ENCODE results near the gene SH3BP1. TPM values are rescaled to one million over a fixed set of nuclear protein-coding genes. Genes with fewer than 3 reads are reported as not detected.

SH3BP1 gene
- total and polyA plus RNA-seq, 2 of the 13 experiments (the other 11 are each of a cell fraction or from before 2014, with no cell fraction given), result 8.4 to 18.5 TPM

DNA sequence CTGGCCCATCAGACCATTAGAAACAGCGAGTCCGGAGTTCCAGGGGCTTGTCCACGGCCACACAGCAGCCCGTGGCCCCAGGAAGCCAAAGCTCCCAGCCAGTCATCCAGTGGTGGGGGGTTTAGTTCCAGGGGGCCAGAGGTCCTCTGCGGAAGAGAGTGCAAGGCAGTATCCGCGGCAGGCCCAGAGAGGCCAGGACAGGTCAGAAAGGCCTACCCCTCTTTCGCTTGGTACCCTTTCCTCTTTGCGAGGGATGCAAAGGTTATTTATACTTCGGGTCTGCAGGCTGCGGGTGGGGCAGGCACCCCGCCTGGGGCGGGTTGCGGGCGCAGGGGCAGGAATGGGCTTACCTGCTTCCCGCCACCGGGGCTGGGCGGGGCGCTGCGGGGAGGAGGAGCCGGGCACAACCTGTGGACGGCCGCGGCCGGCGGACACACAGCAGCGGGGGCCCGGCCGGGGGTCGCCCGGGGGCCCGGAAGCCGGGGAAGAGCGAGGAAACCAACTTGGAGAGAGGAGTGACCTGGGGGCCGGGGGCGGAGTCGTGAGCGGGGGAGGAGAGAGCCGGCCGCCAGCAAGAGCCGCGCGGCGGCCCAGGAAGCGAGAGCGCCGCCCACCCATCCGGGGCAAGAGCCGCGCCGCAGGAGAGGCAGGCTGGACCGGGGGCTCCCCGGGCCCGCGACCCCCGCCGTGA lies at the start of gene SH3BP1 (continued):
- TF ChIP-seq, protein P1, sequence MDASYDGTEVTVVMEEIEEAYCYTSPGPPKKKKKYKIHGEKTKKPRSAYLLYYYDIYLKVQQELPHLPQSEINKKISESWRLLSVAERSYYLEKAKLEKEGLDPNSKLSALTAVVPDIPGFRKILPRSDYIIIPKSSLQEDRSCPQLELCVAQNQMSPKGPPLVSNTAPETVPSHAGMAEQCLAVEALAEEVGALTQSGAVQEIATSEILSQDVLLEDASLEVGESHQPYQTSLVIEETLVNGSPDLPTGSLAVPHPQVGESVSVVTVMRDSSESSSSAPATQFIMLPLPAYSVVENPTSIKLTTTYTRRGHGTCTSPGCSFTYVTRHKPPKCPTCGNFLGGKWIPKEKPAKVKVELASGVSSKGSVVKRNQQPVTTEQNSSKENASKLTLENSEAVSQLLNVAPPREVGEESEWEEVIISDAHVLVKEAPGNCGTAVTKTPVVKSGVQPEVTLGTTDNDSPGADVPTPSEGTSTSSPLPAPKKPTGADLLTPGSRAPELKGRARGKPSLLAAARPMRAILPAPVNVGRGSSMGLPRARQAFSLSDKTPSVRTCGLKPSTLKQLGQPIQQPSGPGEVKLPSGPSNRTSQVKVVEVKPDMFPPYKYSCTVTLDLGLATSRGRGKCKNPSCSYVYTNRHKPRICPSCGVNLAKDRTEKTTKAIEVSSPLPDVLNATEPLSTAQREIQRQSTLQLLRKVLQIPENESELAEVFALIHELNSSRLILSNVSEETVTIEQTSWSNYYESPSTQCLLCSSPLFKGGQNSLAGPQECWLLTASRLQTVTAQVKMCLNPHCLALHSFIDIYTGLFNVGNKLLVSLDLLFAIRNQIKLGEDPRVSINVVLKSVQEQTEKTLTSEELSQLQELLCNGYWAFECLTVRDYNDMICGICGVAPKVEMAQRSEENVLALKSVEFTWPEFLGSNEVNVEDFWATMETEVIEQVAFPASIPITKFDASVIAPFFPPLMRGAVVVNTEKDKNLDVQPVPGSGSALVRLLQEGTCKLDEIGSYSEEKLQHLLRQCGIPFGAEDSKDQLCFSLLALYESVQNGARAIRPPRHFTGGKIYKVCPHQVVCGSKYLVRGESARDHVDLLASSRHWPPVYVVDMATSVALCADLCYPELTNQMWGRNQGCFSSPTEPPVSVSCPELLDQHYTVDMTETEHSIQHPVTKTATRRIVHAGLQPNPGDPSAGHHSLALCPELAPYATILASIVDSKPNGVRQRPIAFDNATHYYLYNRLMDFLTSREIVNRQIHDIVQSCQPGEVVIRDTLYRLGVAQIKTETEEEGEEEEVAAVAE (CRISPR knock-in tag; IDR thresholded peaks at IDR 0.05; ENCODE audit: borderline replicate concordance), result no peak
- no peak for TF ChIP-seq CENPT (CRISPR knock-in tag; IDR thresholded peaks at IDR 0.05; ENCODE audit: low read depth)
- TF ChIP-seq, protein P2, sequence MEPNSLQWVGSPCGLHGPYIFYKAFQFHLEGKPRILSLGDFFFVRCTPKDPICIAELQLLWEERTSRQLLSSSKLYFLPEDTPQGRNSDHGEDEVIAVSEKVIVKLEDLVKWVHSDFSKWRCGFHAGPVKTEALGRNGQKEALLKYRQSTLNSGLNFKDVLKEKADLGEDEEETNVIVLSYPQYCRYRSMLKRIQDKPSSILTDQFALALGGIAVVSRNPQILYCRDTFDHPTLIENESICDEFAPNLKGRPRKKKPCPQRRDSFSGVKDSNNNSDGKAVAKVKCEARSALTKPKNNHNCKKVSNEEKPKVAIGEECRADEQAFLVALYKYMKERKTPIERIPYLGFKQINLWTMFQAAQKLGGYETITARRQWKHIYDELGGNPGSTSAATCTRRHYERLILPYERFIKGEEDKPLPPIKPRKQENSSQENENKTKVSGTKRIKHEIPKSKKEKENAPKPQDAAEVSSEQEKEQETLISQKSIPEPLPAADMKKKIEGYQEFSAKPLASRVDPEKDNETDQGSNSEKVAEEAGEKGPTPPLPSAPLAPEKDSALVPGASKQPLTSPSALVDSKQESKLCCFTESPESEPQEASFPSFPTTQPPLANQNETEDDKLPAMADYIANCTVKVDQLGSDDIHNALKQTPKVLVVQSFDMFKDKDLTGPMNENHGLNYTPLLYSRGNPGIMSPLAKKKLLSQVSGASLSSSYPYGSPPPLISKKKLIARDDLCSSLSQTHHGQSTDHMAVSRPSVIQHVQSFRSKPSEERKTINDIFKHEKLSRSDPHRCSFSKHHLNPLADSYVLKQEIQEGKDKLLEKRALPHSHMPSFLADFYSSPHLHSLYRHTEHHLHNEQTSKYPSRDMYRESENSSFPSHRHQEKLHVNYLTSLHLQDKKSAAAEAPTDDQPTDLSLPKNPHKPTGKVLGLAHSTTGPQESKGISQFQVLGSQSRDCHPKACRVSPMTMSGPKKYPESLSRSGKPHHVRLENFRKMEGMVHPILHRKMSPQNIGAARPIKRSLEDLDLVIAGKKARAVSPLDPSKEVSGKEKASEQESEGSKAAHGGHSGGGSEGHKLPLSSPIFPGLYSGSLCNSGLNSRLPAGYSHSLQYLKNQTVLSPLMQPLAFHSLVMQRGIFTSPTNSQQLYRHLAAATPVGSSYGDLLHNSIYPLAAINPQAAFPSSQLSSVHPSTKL (CRISPR knock-in tag; IDR thresholded peaks at IDR 0.05), result 0 out of 2 replicates have a peak, but pooled peaks have one; percentile 12
- TF ChIP-seq ZBTB34 (CRISPR knock-in tag; IDR thresholded peaks at IDR 0.05), result no peak
- TF ChIP-seq ZNF121 (CRISPR knock-in tag; IDR thresholded peaks at IDR 0.05), result no peak
- no peak for TF ChIP-seq PRMT3 (CRISPR knock-in tag; IDR thresholded peaks at IDR 0.05; ENCODE audit: borderline replicate concordance, low read depth)
- no peak for TF ChIP-seq ZNF672 (CRISPR knock-in tag; IDR thresholded peaks at IDR 0.05)
- TF ChIP-seq MXD3 (CRISPR knock-in tag; IDR thresholded peaks at IDR 0.05), result no peak
- TF ChIP-seq RARG (CRISPR knock-in tag; IDR thresholded peaks at IDR 0.05; ENCODE audit: low read depth), result no peak
- TF ChIP-seq ZNF496 (CRISPR knock-in tag; IDR thresholded peaks at IDR 0.05; ENCODE audit: insufficient replicate concordance), result no peak
- no peak; the same call in 1 of the 2 replicates for TF ChIP-seq PHF8 (CRISPR knock-in tag; IDR thresholded peaks at IDR 0.05)
- TF ChIP-seq ZNF619 (CRISPR knock-in tag; IDR thresholded peaks at IDR 0.05), result no peak
- peak; percentile 43; the same call in 1 of the 2 replicates for TF ChIP-seq TBX2 (CRISPR knock-in tag; IDR thresholded peaks at IDR 0.05; ENCODE audit: borderline replicate concordance)
- TF ChIP-seq, protein P3, sequence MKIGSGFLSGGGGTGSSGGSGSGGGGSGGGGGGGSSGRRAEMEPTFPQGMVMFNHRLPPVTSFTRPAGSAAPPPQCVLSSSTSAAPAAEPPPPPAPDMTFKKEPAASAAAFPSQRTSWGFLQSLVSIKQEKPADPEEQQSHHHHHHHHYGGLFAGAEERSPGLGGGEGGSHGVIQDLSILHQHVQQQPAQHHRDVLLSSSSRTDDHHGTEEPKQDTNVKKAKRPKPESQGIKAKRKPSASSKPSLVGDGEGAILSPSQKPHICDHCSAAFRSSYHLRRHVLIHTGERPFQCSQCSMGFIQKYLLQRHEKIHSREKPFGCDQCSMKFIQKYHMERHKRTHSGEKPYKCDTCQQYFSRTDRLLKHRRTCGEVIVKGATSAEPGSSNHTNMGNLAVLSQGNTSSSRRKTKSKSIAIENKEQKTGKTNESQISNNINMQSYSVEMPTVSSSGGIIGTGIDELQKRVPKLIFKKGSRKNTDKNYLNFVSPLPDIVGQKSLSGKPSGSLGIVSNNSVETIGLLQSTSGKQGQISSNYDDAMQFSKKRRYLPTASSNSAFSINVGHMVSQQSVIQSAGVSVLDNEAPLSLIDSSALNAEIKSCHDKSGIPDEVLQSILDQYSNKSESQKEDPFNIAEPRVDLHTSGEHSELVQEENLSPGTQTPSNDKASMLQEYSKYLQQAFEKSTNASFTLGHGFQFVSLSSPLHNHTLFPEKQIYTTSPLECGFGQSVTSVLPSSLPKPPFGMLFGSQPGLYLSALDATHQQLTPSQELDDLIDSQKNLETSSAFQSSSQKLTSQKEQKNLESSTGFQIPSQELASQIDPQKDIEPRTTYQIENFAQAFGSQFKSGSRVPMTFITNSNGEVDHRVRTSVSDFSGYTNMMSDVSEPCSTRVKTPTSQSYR (CRISPR knock-in tag; IDR thresholded peaks at IDR 0.05; ENCODE audit: borderline replicate concordance), result no peak
- TF ChIP-seq EHMT2 (IDR thresholded peaks at IDR 0.05; ENCODE audit: borderline replicate concordance, low read depth, low read length), result no peak

Measured in HepG2 (cell line).